Type B pancreatic cell (in vitro differentiated cells): ENCODE results near the gene ZNF76. TPM values are rescaled to one million over a fixed set of nuclear protein-coding genes. Genes with fewer than 3 reads are reported as not detected.
A peak's percentile ranks its signal among the peaks of the same experiment; 100 is the strongest.

ENCODE experiments used
- DNase-seq: peaks from one replicate; pipeline ENCODE4 v3.0.0; 2021; ENCODE audit warnings: mixed read lengths; ENCODE audit not compliant: unreplicated experiment; ENCODE audit errors: extremely low spot score
- H3K27ac Mint-ChIP-seq: 2 replicates; pipeline ENCODE4 v1.8.0; 2021; ENCODE audit warnings: mild to moderate bottlenecking, mixed read lengths
- H3K27me3 Mint-ChIP-seq: 2 replicates; pipeline ENCODE4 v1.8.0; 2021; ENCODE audit warnings: mixed read lengths
- H3K36me3 Mint-ChIP-seq: 2 replicates; pipeline ENCODE4 v1.8.0; 2021; ENCODE audit warnings: mixed read lengths
- H3K4me1 Mint-ChIP-seq: one replicate; pipeline ENCODE4 v1.8.0; 2021; ENCODE audit warnings: mixed read lengths; ENCODE audit not compliant: unreplicated experiment
- H3K4me3 Mint-ChIP-seq: 2 replicates; pipeline ENCODE4 v1.8.0; 2021; ENCODE audit warnings: mild to moderate bottlenecking, mixed read lengths
- H3K9me3 Mint-ChIP-seq: 2 replicates; pipeline ENCODE4 v1.8.0; 2021; ENCODE audit warnings: mixed read lengths
- CTCF ChIP-seq: fragments of 200-600 bp; sonication (generic); conservative IDR thresholded peaks from 2 replicates; pipeline ENCODE4 v1.5.0; 2021; ENCODE audit warnings: antibody characterized with exemption, mild to moderate bottlenecking
- total RNA-seq: library from RNA; stranded (reverse); gene quantifications from 2 replicates; pipeline ENCODE4 v1.2.1, GENCODE V29; 2021; ENCODE audit warnings: low replicate concordance

Gene ZNF76
- total RNA-seq, 1 donor from 2014 or later = 37.3 TPM

GRCh38 chr6:35251949-35252348, 7.6 kb upstream of the ZNF76 start:
- DNase-seq = no peak
- Mint-ChIP-seq H3K27me3 (no peaks in the 10 kb centered on the region), H3K4me1 (peaks cover 6% of the 10 kb centered on the region), H3K4me3 (no peak overlapping the region), H3K36me3 (peaks cover 10% of the 10 kb centered on the region), H3K9me3 (no peaks in the 10 kb centered on the region), H3K27ac (no peak overlapping the region)
- no peak for TF ChIP-seq CTCF

GRCh38 chr6:35253249-35253648, 6.3 kb upstream of the ZNF76 start:
- H3K4me3 Mint-ChIP-seq = no peak overlapping the region
- H3K36me3 Mint-ChIP-seq = peaks cover 10% of the 10 kb centered on the region
- no peak for TF ChIP-seq CTCF
- H3K27me3 Mint-ChIP-seq = no peaks in the 10 kb centered on the region
- H3K4me1 Mint-ChIP-seq = peaks cover 11% of the 10 kb centered on the region
- no peaks in the 10 kb centered on the region for H3K9me3 Mint-ChIP-seq
- H3K27ac Mint-ChIP-seq = no peak overlapping the region
- no peak for DNase-seq

- Mint-ChIP-seq H3K36me3 (no peaks in the 10 kb centered on the region), H3K27ac (peak overlapping the region; percentile 97), H3K27me3 (no peaks in the 10 kb centered on the region), H3K4me3 (peak overlapping the region; percentile 99), H3K4me1 (peaks cover 27% of the 10 kb centered on the region), H3K9me3 (no peaks in the 10 kb centered on the region)
- TF ChIP-seq CTCF = no peak
- no peak for DNase-seq
Observed at GRCh38 chr6:35258336-35258735, 1.2 kb upstream of the ZNF76 start.

- H3K27me3 Mint-ChIP-seq = no peaks in the 10 kb centered on the region
- no peaks in the 10 kb centered on the region for H3K9me3 Mint-ChIP-seq
- no peak for DNase-seq
- H3K36me3 Mint-ChIP-seq = no peaks in the 10 kb centered on the region
- peak overlapping the region; percentile 97 for H3K27ac Mint-ChIP-seq
- peaks cover 29% of the 10 kb centered on the region for H3K4me1 Mint-ChIP-seq
- peak overlapping the region; percentile 99 for H3K4me3 Mint-ChIP-seq
- TF ChIP-seq CTCF = peak; percentile 61
Observed at GRCh38 chr6:35258858-35259193, 709 bp upstream of the ZNF76 start.

- no peaks in the 10 kb centered on the region for H3K36me3 Mint-ChIP-seq
- H3K27me3 Mint-ChIP-seq = no peaks in the 10 kb centered on the region
- no peak for TF ChIP-seq CTCF
- no peak for DNase-seq
- no peaks in the 10 kb centered on the region for H3K9me3 Mint-ChIP-seq
- peak overlapping the region; percentile 99 for H3K4me3 Mint-ChIP-seq
- H3K27ac Mint-ChIP-seq = peak overlapping the region; percentile 90
- peaks cover 29% of the 10 kb centered on the region for H3K4me1 Mint-ChIP-seq
Observed at GRCh38 chr6:35259948-35260590, 534 bp downstream of the ZNF76 start.
